BLaER1 treated with 17β-estradiol and CSF1 and Interleukin-3, amounts not matched to agents 10 nM and 100 nM (cell line): Measurements from ENCODE around the gene LTBP3.
A peak's percentile ranks its signal among the peaks of the same experiment; 100 is the strongest.

Experiments used
- H3K27ac ChIP-seq, 11 experiments: shearing (Covaris generic); formaldehyde crosslinking; 2 replicates each; pipeline ENCODE4 v1.8.1; 2022
- H3K27me3 ChIP-seq, 11 experiments: shearing (Covaris generic); formaldehyde crosslinking; 2 replicates each; pipeline ENCODE4 v1.8.1; 2022
- H3K36me3 ChIP-seq, 11 experiments: shearing (Covaris generic); formaldehyde crosslinking; 2 replicates each; pipeline ENCODE4 v1.8.1; 2022
- H3K4me1 ChIP-seq, 10 experiments: shearing (Covaris generic); formaldehyde crosslinking; 2 replicates each; pipeline ENCODE4 v1.8.1; 2022
- H3K4me2 ChIP-seq, 11 experiments: shearing (Covaris generic); formaldehyde crosslinking; 2 replicates each; pipeline ENCODE4 v1.8.1; 2022
- H3K4me3 ChIP-seq, 10 experiments: shearing (Covaris generic); formaldehyde crosslinking; 2 replicates each; pipeline ENCODE4 v1.8.1; 2022
- H3K9ac ChIP-seq, 11 experiments: shearing (Covaris generic); formaldehyde crosslinking; 2 replicates each; pipeline ENCODE4 v1.8.1; 2022
- H3K9me3 ChIP-seq, 11 experiments: shearing (Covaris generic); formaldehyde crosslinking; replicated peaks in 1 of 11; 2 replicates each; pipeline ENCODE4 v1.8.1; 2022
- H4K20me1 ChIP-seq, 11 experiments: shearing (Covaris generic); formaldehyde crosslinking; 2 replicates each; pipeline ENCODE4 v1.8.1; 2022
- Cebpa-rat ChIP-seq, 11 experiments: shearing (Covaris generic); IDR thresholded peaks; 2 replicates each; pipeline ENCODE4 v1.8.1; 2022

The LTBP3 gene

GRCh38 chr11:65589444-65590239 is 31.5 kb upstream of the LTBP3 start:
- Histone ChIP-seq H3K4me2 (peak overlapping the region; percentile 78 to 99 (median 97)), H4K20me1 (peaks cover 7 to 82% (median 29%) of the 10 kb centered on the region in 11 experiments; a peak in 18 of 22 replicates), H3K27me3 (no peaks in the 10 kb centered on the region)

GRCh38 chr11:65588199-65589054 is 30.3 kb upstream of the LTBP3 start:
- Histone ChIP-seq H3K9me3 (no peaks in the 10 kb centered on the region), H4K20me1 (peaks cover 3 to 82% (median 26%) of the 10 kb centered on the region in 11 experiments; a peak in 18 of 22 replicates), H3K4me2 (peak overlapping the region; percentile 78 to 99 (median 97)), H3K27me3 (no peaks in the 10 kb centered on the region), H3K27ac (peak overlapping the region; percentile 70 to 91 (median 83)), H3K4me3 (peak overlapping the region; percentile 11 to 50 (median 36); a peak in 15 of 20 replicates), H3K9ac (peak overlapping the region; percentile 65 to 78 (median 75)), H3K4me1 (peaks cover 48 to 70% (median 55%) of the 10 kb centered on the region in 10 experiments), H3K36me3 (peaks cover 65 to 80% (median 73%) of the 10 kb centered on the region in 11 experiments)
- TF ChIP-seq Cebpa-rat (IDR thresholded peaks at IDR 0.05) = no peak

More at GRCh38 chr11:65589444-65590239, 31.5 kb upstream of the LTBP3 start:
- Histone ChIP-seq H3K27ac (peak overlapping the region in 9 of 11 experiments; percentile 18 to 91 (median 44); a peak in 11 of 22 replicates), H3K4me1 (peaks cover 51 to 75% (median 60%) of the 10 kb centered on the region in 10 experiments), H3K9ac (peak overlapping the region in 9 of 11 experiments; percentile 32 to 78 (median 72); a peak in 15 of 22 replicates), H3K9me3 (no peaks in the 10 kb centered on the region), H3K4me3 (no peak overlapping the region), H3K36me3 (peaks cover 56 to 76% (median 64%) of the 10 kb centered on the region in 11 experiments)
- no peak for TF ChIP-seq Cebpa-rat (IDR thresholded peaks at IDR 0.05)

GRCh38 chr11:65586676-65587075 is 28.5 kb upstream of the LTBP3 start:
- Histone ChIP-seq H4K20me1 (peaks cover 0 to 82% (median 20%) of the 10 kb centered on the region in 11 experiments; a peak in 12 of 22 replicates), H3K9me3 (no peaks in the 10 kb centered on the region), H3K4me3 (peak overlapping the region in 2 of 10 experiments; percentile 15 to 16; a peak in 2 of 20 replicates), H3K36me3 (peaks cover 65 to 79% (median 73%) of the 10 kb centered on the region in 11 experiments), H3K27me3 (no peaks in the 10 kb centered on the region), H3K27ac (peak overlapping the region in 10 of 11 experiments; percentile 23 to 91 (median 82); a peak in 17 of 22 replicates), H3K4me2 (peak overlapping the region; percentile 78 to 99 (median 97)), H3K9ac (peak overlapping the region in 10 of 11 experiments; percentile 33 to 77 (median 74); a peak in 14 of 22 replicates), H3K4me1 (peaks cover 48 to 81% (median 53%) of the 10 kb centered on the region in 10 experiments)
- no peak for TF ChIP-seq Cebpa-rat (IDR thresholded peaks at IDR 0.05)

GRCh38 chr11:65586247-65586630 is 28.1 kb upstream of the LTBP3 start:
- Histone ChIP-seq H3K4me3 (peak overlapping the region in 1 of 10 experiments; percentile 16; a peak in 1 of 20 replicates), H3K27me3 (no peaks in the 10 kb centered on the region), H3K9ac (peak overlapping the region in 9 of 11 experiments; percentile 33 to 77 (median 75); a peak in 13 of 22 replicates), H3K4me2 (peak overlapping the region; percentile 78 to 99 (median 97); a peak in 21 of 22 replicates), H3K36me3 (peaks cover 67 to 81% (median 75%) of the 10 kb centered on the region in 11 experiments), H3K9me3 (no peaks in the 10 kb centered on the region), H4K20me1 (peaks cover 0 to 85% (median 20%) of the 10 kb centered on the region in 11 experiments; a peak in 12 of 22 replicates), H3K4me1 (peaks cover 48 to 83% (median 53%) of the 10 kb centered on the region in 10 experiments), H3K27ac (peak overlapping the region; percentile 23 to 91 (median 82); a peak in 17 of 22 replicates)
- no peak for TF ChIP-seq Cebpa-rat (IDR thresholded peaks at IDR 0.05)

GRCh38 chr11:65585396-65586246 is 27.5 kb upstream of the LTBP3 start:
- Histone ChIP-seq H3K27me3 (no peaks in the 10 kb centered on the region), H3K4me1 (peaks cover 48 to 85% (median 53%) of the 10 kb centered on the region in 10 experiments), H3K9me3 (no peaks in the 10 kb centered on the region), H3K27ac (peak overlapping the region in 7 of 11 experiments; percentile 30 to 91 (median 84); a peak in 8 of 22 replicates), H3K36me3 (peaks cover 67 to 81% (median 75%) of the 10 kb centered on the region in 11 experiments), H3K4me3 (no peak overlapping the region), H3K4me2 (peak overlapping the region; percentile 78 to 99 (median 97); a peak in 16 of 22 replicates), H3K9ac (peak overlapping the region in 7 of 11 experiments; percentile 65 to 77 (median 75); a peak in 8 of 22 replicates), H4K20me1 (peaks cover 0 to 85% (median 21%) of the 10 kb centered on the region in 11 experiments; a peak in 12 of 22 replicates)
- no peak for TF ChIP-seq Cebpa-rat (IDR thresholded peaks at IDR 0.05)

- Histone ChIP-seq H3K27ac (no peak overlapping the region), H3K9ac (no peak overlapping the region), H4K20me1 (peaks cover 0 to 86% (median 21%) of the 10 kb centered on the region in 11 experiments; a peak in 12 of 22 replicates), H3K4me2 (no peak overlapping the region), H3K9me3 (no peaks in the 10 kb centered on the region), H3K27me3 (no peaks in the 10 kb centered on the region), H3K4me3 (no peak overlapping the region), H3K36me3 (peaks cover 68 to 81% (median 75%) of the 10 kb centered on the region in 11 experiments), H3K4me1 (peaks cover 41 to 94% (median 46%) of the 10 kb centered on the region in 10 experiments)
- TF ChIP-seq Cebpa-rat (IDR thresholded peaks at IDR 0.05) = no peak
Measured at GRCh38 chr11:65584723-65585171, 26.6 kb upstream of the LTBP3 start.

GRCh38 chr11:65584106-65584505 is 25.9 kb upstream of the LTBP3 start:
- Histone ChIP-seq H3K4me1 (peaks cover 35 to 91% (median 42%) of the 10 kb centered on the region in 10 experiments), H3K36me3 (peaks cover 73 to 81% (median 77%) of the 10 kb centered on the region in 11 experiments), H3K27ac (peak overlapping the region in 5 of 11 experiments; percentile 25 to 44 (median 40); a peak in 8 of 22 replicates), H3K9ac (peak overlapping the region in 8 of 11 experiments; percentile 1 to 55 (median 16); a peak in 6 of 22 replicates), H3K4me2 (no peak overlapping the region), H3K9me3 (no peaks in the 10 kb centered on the region), H4K20me1 (peaks cover 0 to 86% (median 14%) of the 10 kb centered on the region in 11 experiments; a peak in 12 of 22 replicates), H3K4me3 (no peak overlapping the region), H3K27me3 (no peaks in the 10 kb centered on the region)
- no peak for TF ChIP-seq Cebpa-rat (IDR thresholded peaks at IDR 0.05)
